Stimulated activated effector memory CD8-positive, alpha-beta T cell treated with anti-CD3 and anti-CD28 coated beads, Interleukin-12 subunit alpha, Interleukin-12 subunit beta, amount 100 ng/mL, for 72 hours (primary cell): ENCODE results near the gene DUOXA2.
A peak's percentile ranks its signal among the peaks of the same experiment; 100 is the strongest.

Source experiments
- ATAC-seq: fragments of 150-1000 bp; cut with Tn5 transposase; 2 replicates; pipeline ENCODE4 v1.10.0; 2021
- DNase-seq, 2 donors: peaks; one replicate each; pipeline ENCODE4 v3.0.0; 2021 to 2022; ENCODE audit warnings: low spot score in 2 of 2
- H3K27ac Mint-ChIP-seq: one replicate; pipeline ENCODE4 v1.8.0; 2022; ENCODE audit warnings: mild to moderate bottlenecking, mixed read lengths
- H3K36me3 Mint-ChIP-seq: one replicate; pipeline ENCODE4 v1.8.0; 2022; ENCODE audit warnings: mild to moderate bottlenecking, mixed read lengths
- H3K4me1 Mint-ChIP-seq: one replicate; pipeline ENCODE4 v1.8.0; 2022; ENCODE audit warnings: mixed read lengths
- H3K4me3 Mint-ChIP-seq: one replicate; pipeline ENCODE4 v1.8.0; 2022; ENCODE audit warnings: mild to moderate bottlenecking, mixed read lengths
- H3K9me3 Mint-ChIP-seq: one replicate; pipeline ENCODE4 v1.8.0; 2022; ENCODE audit warnings: mixed read lengths

DUOXA2 gene

DNA sequence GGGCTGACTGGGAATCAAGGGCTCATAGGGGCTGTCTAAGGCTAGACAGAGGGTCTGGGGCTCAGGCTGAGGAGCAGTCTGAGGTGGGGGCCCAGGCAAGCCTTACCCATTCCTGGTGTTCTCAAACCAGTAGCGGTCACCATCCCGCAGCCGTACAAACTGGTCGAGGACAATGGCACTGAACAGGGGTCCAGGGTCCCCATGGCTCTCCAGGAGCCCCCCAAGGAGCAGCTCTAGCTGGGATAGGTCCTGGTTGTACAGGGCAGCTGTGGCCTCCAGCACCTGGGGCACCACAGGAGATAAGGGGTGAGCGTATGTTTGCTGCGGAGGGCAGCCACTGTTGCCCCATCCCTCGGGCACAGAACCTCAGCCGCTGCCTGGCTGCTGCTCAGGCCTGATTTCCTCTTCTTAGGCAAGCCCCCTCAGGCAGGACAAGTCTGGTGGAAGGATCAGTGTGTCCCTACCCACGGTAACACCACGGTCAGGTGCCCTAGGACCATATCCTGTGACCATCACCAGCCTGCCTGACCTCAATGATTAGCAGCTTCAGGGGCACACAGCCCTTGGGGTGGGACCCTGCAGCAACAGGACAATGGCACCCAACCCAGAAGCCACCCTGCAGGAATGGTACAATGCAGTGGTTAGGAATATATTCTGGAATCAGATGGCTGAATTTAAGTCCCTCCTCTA lies 6.0 kb upstream of the DUOXA2 start:
- Mint-ChIP-seq H3K4me1 (peaks cover 15% of the 10 kb centered on the region), H3K9me3 (no peaks in the 10 kb centered on the region), H3K36me3 (no peaks in the 10 kb centered on the region), H3K4me3 (no peak overlapping the region), H3K27ac (no peak overlapping the region)
- ATAC-seq = no peak
- DNase-seq = no peak

DNA sequence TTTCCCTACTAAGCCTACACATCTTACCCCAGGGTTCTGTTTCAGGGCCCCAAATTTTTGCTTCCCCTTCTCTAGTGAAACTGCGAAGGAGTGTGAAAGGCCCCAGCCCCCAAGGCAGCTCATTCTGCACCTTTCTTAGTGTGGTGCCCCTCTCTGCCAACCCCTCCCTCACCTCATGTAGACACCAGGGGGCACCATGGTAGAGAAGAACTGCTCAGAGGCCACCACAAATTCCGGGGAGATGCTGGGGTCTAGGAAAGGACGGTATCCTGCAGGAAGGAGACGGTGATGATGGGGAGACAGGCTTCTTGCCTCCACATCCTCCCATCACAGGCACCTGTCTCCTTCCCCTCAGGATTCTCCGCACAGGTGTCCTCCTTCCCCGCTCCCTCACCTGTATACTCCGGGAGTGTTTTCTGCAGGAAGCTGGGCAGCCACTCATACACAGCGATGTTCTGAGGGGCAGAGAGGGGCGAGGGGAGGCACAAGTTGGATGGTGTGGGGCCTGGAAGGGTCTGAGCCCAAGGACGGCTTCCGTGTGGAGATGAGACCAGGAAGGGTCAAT lies 3.8 kb upstream of the DUOXA2 start:
- H3K4me3 Mint-ChIP-seq = no peak overlapping the region
- H3K27ac Mint-ChIP-seq = no peak overlapping the region

DNA sequence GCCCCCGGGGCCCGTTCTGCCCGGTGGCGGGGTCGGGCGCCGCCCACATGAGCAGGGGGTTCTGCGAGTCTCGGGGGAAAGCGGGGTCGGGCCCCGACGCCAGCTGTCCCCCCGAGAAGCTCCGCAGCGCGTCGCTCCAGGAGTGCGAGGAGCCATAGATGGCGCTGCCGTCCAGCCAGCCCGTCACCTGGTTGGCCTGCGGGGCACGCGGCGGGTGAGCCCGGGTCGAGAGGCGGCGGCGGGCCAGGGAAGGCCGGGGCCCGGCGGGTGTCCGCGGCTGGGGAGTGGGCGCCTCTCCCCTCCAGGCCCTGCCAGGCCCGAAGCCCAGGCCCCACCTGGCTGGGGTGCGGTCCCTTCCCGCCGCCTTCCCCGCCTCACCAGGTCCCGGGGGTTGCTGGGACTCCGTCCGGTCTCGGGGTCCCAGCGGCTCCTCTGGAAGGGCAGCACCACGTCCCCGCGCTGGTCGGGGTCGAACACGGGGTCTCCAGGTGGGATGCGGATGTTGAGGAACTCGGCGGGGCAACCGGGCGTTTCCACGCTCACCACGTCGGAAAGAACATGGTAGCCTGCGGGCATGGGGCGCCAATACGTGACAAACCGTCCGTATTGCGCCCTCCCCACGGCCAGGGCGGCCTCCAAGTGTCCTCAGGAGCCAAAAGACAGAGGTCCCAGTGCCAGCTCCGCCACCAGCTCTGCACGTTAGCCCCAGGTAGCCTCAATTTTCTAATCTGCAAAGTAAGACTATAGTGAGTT lies 2.6 kb upstream of the DUOXA2 start:
- Mint-ChIP-seq H3K4me1 (peaks cover 43% of the 10 kb centered on the region), H3K36me3 (no peaks in the 10 kb centered on the region), H3K27ac (no peak overlapping the region), H3K9me3 (no peaks in the 10 kb centered on the region), H3K4me3 (peak overlapping the region; percentile 28)
- ATAC-seq = no peak
- DNase-seq = no peak

More for the DNA sequence above, 3.8 kb upstream of the DUOXA2 start:
- Mint-ChIP-seq H3K36me3 (no peaks in the 10 kb centered on the region), H3K9me3 (no peaks in the 10 kb centered on the region), H3K4me1 (peaks cover 35% of the 10 kb centered on the region)
- ATAC-seq (no peak), DNase-seq (no peak)

DNA sequence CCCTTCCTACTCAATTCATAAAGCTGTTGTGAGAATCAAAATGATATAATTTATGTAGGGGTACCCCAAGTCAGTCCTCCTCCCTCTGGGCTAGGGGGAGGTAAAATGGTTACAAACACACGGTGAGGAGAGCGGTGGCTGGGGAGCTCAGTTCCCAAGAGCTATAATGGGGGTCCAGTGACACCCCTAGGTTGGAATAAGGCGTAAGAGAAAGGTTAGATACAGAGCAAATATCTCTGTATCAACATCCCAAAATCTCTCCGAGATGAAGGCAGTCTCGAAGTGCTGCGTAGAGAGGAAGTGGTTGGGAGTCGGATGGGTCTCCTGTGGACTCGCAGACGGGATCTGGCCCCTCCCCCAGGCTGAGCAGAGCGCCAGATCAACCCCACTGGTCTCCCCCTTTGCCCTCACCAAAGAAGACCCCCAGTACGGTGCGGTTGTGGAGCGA lies 2.0 kb upstream of the DUOXA2 start:
- H3K27ac Mint-ChIP-seq = no peak overlapping the region
- H3K36me3 Mint-ChIP-seq = no peaks in the 10 kb centered on the region
- ATAC-seq (no peak), DNase-seq (no peak)
- peaks cover 47% of the 10 kb centered on the region for H3K4me1 Mint-ChIP-seq
- peak overlapping the region; percentile 28 for H3K4me3 Mint-ChIP-seq
- H3K9me3 Mint-ChIP-seq = no peaks in the 10 kb centered on the region

DNA sequence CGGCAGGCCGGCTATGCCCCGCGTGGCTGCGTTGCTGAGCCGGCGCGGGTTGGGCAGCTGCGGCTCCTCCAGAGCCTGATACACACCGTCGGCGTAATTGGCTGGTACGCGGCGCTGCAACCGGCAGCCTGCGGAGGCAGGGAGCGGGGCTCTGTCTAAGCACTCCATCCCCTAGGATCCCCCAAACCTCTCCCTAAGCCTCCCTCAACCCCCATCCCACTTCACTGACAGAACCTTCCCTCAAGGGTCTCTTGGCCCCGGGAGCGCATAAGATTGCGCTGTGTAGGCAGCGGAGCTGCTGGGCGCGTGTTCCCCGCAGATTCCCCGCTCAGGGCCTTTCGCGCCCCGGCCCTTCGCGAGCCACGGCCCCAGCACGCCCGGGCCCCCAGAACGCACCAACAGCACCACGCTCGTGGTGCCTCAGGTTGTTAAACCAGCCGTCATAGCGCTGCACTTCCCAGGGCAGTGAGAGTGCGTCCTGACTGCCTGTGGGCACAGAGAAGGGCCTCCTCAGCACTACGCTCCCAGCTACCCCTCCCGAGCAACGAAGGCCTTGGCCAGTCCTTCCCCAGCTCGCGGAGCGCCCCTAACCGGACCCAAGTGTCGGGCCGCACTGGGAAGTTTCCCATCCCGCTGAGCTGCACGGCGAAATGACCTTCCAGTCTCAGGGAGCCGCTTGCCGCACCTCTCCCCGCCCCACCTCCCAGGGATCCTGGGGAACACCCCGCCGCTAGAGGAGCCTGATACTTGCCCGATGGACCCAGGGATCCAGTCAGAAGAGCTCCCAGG lies 1.3 kb upstream of the DUOXA2 start:
- Mint-ChIP-seq H3K4me3 (peak overlapping the region; percentile 28), H3K9me3 (no peaks in the 10 kb centered on the region), H3K27ac (no peak overlapping the region)

DNA sequence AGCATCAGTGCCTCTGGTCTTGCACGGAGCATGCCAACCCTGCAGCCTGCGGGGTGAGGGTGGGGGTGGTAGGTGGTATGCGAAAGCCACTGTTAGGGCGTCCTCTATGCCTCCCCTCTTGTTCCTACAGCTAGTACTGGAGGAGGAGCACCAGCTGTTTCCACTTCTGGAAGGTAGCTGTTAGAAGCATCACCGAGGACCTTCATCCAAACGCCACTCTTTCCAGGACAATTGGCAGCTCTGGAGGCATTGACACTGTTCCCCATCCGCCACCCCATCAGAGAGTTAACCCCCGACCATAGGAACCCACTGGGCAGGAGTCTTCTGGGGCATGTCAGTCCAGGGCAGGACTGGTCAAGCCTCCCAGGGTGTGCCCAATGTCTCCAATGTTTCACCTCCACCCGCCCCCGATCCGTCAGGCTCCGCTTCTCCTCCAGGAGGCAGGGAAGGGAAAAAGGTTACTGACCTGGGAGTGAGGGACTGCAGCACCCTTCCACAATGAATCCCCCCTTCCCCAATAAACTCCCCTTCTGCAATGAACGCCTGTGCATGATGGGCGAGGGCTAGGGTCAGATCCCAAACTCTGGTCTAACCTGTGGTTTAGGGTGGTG lies 641 bp upstream of the DUOXA2 start:
- H3K36me3 Mint-ChIP-seq = no peaks in the 10 kb centered on the region
- no peak overlapping the region for H3K27ac Mint-ChIP-seq
- DNase-seq (no peak), ATAC-seq (no peak)
- no peaks in the 10 kb centered on the region for H3K9me3 Mint-ChIP-seq
- H3K4me1 Mint-ChIP-seq = peaks cover 60% of the 10 kb centered on the region
- H3K4me3 Mint-ChIP-seq = peak overlapping the region; percentile 7

More for the DNA sequence above, 1.3 kb upstream of the DUOXA2 start:
- Mint-ChIP-seq H3K36me3 (no peaks in the 10 kb centered on the region), H3K4me1 (peaks cover 53% of the 10 kb centered on the region)
- ATAC-seq = no peak
- no peak for DNase-seq

DNA sequence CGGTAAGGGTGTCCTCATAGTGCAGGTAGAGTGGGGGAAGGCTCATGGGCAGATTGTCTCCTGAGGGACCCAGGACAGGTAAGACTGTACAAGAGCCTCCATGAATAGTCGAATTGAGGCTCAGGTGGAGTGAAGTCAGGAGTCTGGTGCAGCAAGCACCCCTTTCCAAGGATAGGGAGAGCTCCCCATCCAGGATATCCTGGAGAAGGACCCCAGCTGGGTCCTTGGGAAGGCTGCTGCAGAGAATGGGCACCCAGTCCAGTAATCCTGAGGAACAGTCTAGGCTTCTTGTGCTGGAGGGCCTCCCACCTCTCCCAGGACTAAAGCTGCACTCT lies 592 bp downstream of the DUOXA2 start:
- Mint-ChIP-seq H3K9me3 (no peaks in the 10 kb centered on the region), H3K27ac (no peak overlapping the region), H3K4me1 (peaks cover 60% of the 10 kb centered on the region), H3K4me3 (peak overlapping the region; percentile 7), H3K36me3 (no peaks in the 10 kb centered on the region)
- DNase-seq (no peak), ATAC-seq (no peak)

DNA sequence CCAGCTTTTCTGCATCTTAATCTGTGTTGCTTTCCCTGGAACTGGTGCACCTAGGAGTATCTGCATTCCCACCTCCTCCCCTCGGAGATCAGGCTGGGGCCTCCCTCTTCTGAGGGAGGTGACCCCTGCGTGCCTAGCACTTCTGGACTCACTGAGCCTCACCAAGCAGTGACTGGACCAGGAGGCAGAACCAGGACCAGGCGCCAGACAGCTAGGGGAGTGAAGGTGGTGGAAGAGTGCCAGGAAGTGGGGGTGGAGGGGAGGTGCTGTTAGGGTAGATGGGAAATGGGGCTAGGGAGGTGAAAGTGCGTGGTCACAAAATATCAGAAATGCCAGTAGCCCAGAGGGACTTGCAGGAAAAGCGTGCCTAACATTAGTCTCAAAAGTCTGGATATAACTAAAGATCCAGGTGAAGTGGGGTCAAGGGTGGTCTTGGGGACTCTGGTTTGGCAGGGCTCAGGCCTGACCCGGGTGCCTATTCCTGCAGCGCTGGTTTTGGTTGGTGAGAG lies 1.2 kb downstream of the DUOXA2 start:
- H3K27ac Mint-ChIP-seq = no peak overlapping the region
- peaks cover 60% of the 10 kb centered on the region for H3K4me1 Mint-ChIP-seq
- H3K4me3 Mint-ChIP-seq = no peak overlapping the region
- ATAC-seq (no peak), DNase-seq (no peak)
- H3K9me3 Mint-ChIP-seq = no peaks in the 10 kb centered on the region
- H3K36me3 Mint-ChIP-seq = no peaks in the 10 kb centered on the region

DNA sequence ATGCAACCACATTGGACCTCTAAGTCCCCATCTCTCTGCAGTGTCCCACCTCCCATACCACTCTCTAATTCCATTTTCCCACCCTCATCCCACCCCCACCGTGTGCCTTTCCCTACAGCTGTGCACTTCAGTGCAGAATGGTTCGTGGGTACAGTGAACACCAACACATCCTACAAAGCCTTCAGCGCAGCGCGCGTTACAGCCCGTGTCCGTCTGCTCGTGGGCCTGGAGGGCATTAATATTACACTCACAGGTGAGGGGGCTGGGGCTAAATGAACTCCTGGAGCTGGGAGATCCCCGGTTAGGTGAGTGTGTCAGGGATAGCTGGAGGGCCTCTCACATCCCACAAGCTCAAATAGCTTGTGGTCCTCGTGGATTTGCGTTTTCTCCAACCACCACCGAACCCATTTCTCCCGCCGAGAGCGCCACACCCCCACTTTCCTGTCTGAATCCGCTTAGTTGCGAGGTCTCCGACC lies 1.9 kb downstream of the DUOXA2 start:
- Mint-ChIP-seq H3K27ac (no peak overlapping the region), H3K4me3 (peak overlapping the region; percentile 49), H3K9me3 (no peaks in the 10 kb centered on the region), H3K4me1 (peaks cover 60% of the 10 kb centered on the region), H3K36me3 (no peaks in the 10 kb centered on the region)
- ATAC-seq (no peak), DNase-seq (no peak)

DNA sequence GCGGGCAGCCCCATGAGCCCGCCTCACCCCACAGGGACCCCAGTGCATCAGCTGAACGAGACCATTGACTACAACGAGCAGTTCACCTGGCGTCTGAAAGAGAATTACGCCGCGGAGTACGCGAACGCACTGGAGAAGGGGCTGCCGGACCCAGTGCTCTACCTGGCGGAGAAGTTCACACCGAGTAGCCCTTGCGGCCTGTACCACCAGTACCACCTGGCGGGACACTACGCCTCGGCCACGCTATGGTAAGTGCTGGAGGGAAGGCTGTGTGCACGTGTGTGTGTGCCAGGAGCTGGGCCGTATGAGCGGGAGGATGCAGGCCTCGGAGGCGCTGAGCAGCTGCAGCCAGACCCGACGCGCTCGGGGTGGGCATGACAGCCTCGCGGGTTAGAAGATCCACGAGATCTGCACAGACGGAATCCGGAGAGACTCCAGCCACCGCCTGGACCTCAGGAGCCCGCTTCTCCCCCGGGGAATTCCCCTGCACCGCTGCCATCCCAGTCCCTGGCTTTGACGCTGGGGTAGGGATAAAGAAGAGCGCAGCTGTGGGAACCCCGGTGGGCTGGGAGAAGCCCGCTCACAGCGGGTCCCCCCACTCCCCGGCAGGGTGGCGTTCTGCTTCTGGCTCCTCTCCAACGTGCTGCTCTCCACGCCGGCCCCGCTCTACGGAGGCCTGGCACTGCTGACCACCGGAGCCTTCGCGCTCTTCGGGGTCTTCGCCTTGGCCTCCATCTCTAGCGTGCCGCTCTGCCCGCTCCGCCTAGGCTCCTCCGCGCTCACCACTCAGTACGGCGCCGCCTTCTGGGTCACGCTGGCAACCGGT lies 2.6 kb downstream of the DUOXA2 start:
- no peaks in the 10 kb centered on the region for H3K36me3 Mint-ChIP-seq
- H3K9me3 Mint-ChIP-seq = no peaks in the 10 kb centered on the region
- no peak for ATAC-seq
- H3K4me1 Mint-ChIP-seq = peaks cover 59% of the 10 kb centered on the region
- DNase-seq = no peak
- H3K4me3 Mint-ChIP-seq = peak overlapping the region; percentile 49
- no peak overlapping the region for H3K27ac Mint-ChIP-seq

DNA sequence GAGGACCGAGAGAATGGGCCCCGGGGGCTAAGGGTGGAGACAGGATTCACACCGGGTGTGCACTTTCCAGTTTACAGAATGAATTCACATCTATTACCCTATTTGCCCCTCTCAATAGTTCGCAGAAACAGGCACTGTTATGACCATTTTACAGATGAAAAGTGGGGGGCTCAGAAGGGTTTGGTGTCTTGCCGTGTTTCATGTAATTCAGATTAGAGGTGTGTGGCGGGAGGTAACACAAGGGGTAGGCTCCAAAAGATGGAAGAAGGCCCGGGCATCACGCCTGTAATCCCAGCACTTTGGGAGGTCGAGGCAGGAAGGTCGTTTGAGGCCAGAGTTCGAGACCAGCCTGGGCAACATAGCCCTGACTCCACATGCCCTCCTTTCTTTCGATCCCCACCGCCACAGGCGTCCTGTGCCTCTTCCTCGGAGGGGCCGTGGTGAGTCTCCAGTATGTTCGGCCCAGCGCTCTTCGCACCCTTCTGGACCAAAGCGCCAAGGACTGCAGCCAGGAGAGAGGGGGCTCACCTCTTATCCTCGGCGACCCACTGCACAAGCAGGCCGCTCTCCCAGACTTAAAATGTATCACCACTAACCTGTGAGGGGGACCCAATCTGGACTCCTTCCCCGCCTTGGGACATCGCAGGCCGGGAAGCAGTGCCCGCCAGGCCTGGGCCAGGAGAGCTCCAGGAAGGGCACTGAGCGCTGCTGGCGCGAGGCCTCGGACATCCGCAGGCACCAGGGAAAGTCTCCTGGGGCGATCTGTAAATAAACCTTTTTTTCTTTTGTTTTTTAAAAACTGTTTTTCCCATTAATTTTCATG lies 3.4 kb downstream of the DUOXA2 start:
- DNase-seq (no peak), ATAC-seq (peak; percentile 2)
- no peak overlapping the region for H3K27ac Mint-ChIP-seq
- H3K9me3 Mint-ChIP-seq = no peaks in the 10 kb centered on the region
- no peaks in the 10 kb centered on the region for H3K36me3 Mint-ChIP-seq
- H3K4me3 Mint-ChIP-seq = peak overlapping the region; percentile 49
- H3K4me1 Mint-ChIP-seq = peaks cover 51% of the 10 kb centered on the region

DNA sequence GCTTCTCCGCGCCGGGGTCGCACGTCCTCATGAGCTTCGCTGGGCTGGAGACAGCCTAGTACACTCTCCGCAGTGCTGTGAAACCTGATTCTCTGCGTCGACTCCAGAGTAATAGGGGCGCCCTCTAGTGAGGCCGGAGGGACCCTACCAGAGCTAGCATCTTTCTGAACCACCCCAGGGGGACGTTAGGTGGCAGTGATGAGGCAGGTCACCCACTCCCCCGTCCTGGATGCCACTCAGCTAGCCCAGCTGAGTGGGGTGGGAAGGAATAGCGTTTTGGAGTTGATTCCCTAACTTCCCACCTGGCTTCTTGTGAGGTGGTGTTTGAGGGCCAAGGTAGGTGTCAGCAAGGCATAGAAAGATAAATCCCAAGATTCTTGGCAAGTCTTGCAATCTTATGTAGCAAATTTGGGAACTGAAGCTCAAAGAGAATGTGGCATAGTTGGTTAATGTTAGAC lies 4.0 kb downstream of the DUOXA2 start:
- DNase-seq = peak; percentile 72 to 90
- H3K27ac Mint-ChIP-seq = no peak overlapping the region

DNA sequence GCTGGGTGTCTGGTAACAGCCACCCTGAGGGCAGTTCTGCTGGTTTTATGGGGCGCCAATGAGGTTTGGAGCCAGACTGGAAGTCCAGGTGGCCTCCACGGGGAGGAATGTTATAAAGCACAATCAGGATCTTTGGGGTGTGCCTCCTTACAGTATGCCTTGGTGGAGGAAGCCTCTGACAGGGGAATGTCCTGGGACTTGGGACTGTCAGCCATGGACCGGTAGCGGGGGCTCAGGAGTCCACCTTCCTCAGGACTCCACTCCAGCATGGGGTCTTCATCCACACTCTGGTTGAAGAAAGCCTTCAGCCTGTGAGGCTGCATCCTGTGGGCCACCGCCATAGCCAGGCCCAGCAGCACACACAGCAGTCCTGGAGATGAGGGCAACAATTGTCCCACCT lies 4.9 kb downstream of the DUOXA2 start:
- H3K4me3 Mint-ChIP-seq = no peak overlapping the region
- peaks cover 37% of the 10 kb centered on the region for H3K4me1 Mint-ChIP-seq
- H3K27ac Mint-ChIP-seq = no peak overlapping the region
- no peak for ATAC-seq
- no peak for DNase-seq
- no peaks in the 10 kb centered on the region for H3K9me3 Mint-ChIP-seq
- no peaks in the 10 kb centered on the region for H3K36me3 Mint-ChIP-seq

More for the DNA sequence above, 4.0 kb downstream of the DUOXA2 start:
- no peaks in the 10 kb centered on the region for H3K9me3 Mint-ChIP-seq
- H3K36me3 Mint-ChIP-seq = no peaks in the 10 kb centered on the region
- peak; percentile 91 for ATAC-seq
- peaks cover 45% of the 10 kb centered on the region for H3K4me1 Mint-ChIP-seq
- H3K4me3 Mint-ChIP-seq = peak overlapping the region; percentile 49
